OCI-LY7 (cell line): ENCODE results near the gene YIF1B.

Experiments used
- CTCF ChIP-seq: fragments of 200-600 bp; sonication (generic); conservative IDR thresholded peaks from 2 replicates; pipeline ENCODE4 v1.5.1; 2014; ENCODE audit warnings: mild to moderate bottlenecking, antibody characterized with exemption, low read length, moderate library complexity, mixed read lengths
- EZH2phosphoT487 ChIP-seq: fragments of 200-600 bp; sonication (generic); IDR thresholded peaks from 2 replicates; pipeline ENCODE4 v1.6.1; 2018; ENCODE audit warnings: low read depth, borderline replicate concordance, mild to moderate bottlenecking, mixed run types, antibody characterized with exemption, low read length, moderate library complexity, mixed read lengths

DNA sequence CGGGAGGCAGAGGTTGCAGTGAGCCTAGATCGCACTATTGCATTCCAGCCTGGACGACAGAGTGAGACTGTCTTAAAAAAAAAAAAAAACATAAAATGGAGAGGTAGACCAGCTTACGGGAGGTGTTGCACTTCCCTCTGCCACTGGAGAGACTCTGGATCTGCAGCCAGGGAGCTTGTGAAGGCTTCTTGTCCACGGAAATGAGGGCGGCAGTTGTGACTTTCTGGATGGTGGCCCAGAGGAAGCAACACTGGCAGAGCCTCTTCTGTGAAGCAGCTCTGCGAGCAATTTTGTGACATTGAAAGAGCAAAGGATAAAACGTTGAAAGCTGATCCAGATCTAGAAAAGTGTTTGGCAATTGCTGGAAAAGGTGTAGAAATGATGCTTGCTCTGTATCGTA is 41.0 kb downstream of the YIF1B start:
- TF ChIP-seq EZH2phosphoT487 (no peak), CTCF (no peak)
